ENCODE data around the gene FBXO4. TPM values are rescaled to one million over a fixed set of nuclear protein-coding genes. Genes with fewer than 3 reads are reported as not detected.
"Not testable (repeated sequence)": the region's sequence is repeated elsewhere in the genome, so short reads cannot be mapped to it uniquely, and the experiment has no call there.

Gene FBXO4
- total and polyA plus RNA-seq, 12 donors, result 8.7 to 17.3 (median 13.7) TPM

DNA sequence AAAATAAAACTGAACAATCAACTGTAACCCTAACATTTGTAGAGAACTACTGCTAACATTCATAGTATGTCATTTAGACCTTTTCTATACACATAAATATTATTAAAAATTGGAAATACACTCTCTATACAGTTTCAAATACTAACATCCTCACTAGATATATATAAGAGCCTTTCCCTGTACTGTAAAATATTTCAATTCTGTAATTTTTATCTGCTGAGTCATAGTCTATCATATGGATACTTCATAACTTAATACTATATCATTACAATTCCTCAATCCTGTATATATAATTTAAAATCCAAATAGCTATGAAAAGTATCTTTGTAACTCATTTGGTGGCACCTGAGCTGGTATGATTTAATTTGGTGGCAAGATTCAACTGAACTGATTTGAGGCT is 55.8 kb downstream of the FBXO4 start:
- Histone ChIP-seq H3K27me3 (no peaks in the 10 kb centered on the region), H3K4me1 (replicated peaks in 1 of 2) (no peaks in the 10 kb centered on the region), H3K9me3 (replicated peaks in 1 of 3) (no peaks in the 10 kb centered on the region), H3K36me3 (replicated peaks in 1 of 2) (no peaks in the 10 kb centered on the region), H3K4me3 (no peak overlapping the region), H3K27ac (no peak overlapping the region)
- DNase-seq, result no peak
- intact Hi-C loops (cut with DNase I), result no loop called here
- TF ChIP-seq POLR2A (IDR thresholded peaks at IDR 0.05) (no peak), CTCF (IDR thresholded peaks at IDR 0.05) (no peak)

DNA sequence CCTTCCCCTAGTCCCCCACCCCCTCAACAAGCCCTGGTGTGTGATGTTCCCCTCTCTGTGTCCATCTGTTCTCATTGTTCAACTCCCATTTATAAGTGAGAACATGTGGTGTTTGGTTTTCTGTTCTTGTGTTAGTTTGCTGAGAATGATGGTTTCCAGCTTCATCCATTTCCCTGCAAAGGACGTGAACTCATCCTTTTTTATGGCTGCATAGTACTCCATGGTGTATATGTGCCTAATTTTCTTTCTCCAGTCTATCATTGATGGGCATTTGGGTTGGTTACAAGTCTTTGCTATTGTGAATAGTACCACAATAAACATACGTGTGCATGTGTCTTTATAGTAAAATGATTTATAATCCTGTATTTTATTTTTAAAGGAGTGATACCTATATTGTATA is 57.8 kb downstream of the FBXO4 start:
- 72 to 85% (median 80%) methylated on average over 2 of the region's 2 CpGs for WGBS, 4 donors
- H3K9me3 ChIP-seq (replicated peaks in 1 of 3); DNase-seq; H3K36me3 ChIP-seq (replicated peaks in 1 of 2); H3K4me1 ChIP-seq (replicated peaks in 1 of 2); H3K4me3 ChIP-seq; H3K27ac ChIP-seq; intact Hi-C loops (cut with DNase I); H3K27me3 ChIP-seq: not testable (repeated sequence)

DNA sequence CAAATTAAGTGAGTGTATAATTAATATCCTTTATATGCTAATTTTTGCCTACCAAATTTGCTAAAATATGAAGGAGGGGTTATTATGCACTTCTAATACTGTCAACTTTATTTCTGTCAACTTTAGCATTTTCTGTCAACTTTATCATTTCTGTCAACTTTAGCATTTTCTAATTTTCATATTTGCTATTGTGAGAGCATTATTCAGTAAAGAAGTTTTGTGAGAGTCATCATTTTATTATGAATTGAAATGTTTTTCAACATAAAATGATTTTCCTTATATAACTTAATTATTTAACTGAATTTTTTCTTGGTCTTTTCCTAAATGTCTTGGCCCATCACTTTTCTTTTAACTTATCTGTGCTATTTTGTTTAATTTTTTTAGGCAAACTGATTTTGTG is 58.2 kb downstream of the FBXO4 start:
- H3K4me3 ChIP-seq, result no peak overlapping the region
- no peak for DNase-seq
- no peaks in the 10 kb centered on the region for H3K4me1 ChIP-seq (replicated peaks in 1 of 2)
- H3K9me3 ChIP-seq (replicated peaks in 1 of 3), result no peaks in the 10 kb centered on the region
- H3K27me3 ChIP-seq, result no peaks in the 10 kb centered on the region
- intact Hi-C loops (cut with DNase I), result no loop called here
- no peaks in the 10 kb centered on the region for H3K36me3 ChIP-seq (replicated peaks in 1 of 2)
- no peak for TF ChIP-seq CTCF (IDR thresholded peaks at IDR 0.05)
- no peak for TF ChIP-seq POLR2A (IDR thresholded peaks at IDR 0.05)
- H3K27ac ChIP-seq, result no peak overlapping the region

- no peaks in the 10 kb centered on the region for H3K9me3 ChIP-seq (replicated peaks in 1 of 3)
- no peaks in the 10 kb centered on the region for H3K36me3 ChIP-seq (replicated peaks in 1 of 2)
- intact Hi-C loops (cut with DNase I), result no loop called here
- no peaks in the 10 kb centered on the region for H3K27me3 ChIP-seq
- H3K4me1 ChIP-seq (replicated peaks in 1 of 2), result no peaks in the 10 kb centered on the region
- H3K4me3 ChIP-seq, result no peak overlapping the region
- TF ChIP-seq CTCF (IDR thresholded peaks at IDR 0.05) (no peak), POLR2A (IDR thresholded peaks at IDR 0.05) (no peak)
- no peak overlapping the region for H3K27ac ChIP-seq
- 61 to 73% (median 65%) methylated on average over 3 of the region's 3 CpGs for WGBS, 4 donors
- no peak for DNase-seq
These were observed 61.0 kb downstream of the FBXO4 start for GRCh38 chr5:41985945-41986695.

Small RNA genes lying within 50 kb of the gene (small RNA-seq; reads per million reads assigned to genes)
- gene RF00019, result 0 reads per million in 2 donors

Other genes with a start within 250 kb of the FBXO4 start
- gene OXCT1, start 54.9 kb upstream of the FBXO4 start, total RNA-seq, result 10 to 100 TPM in 7 of 9 donors, 1 to 10 TPM in 2; 9.0 to 27.9 (median 12.7) TPM
- gene OXCT1, start 54.9 kb upstream of the FBXO4 start, polyA plus RNA-seq, result 10 to 100 TPM in 1 of 3 donors, 1 to 10 TPM in 2; 3.3 to 31.9 (median 7.0) TPM
- gene RIMOC1, start 20.9 kb upstream of the FBXO4 start, total RNA-seq, result 10 to 100 TPM in 8 of 9 donors, 1 to 10 TPM in 1; 9.9 to 33.3 (median 17.8) TPM
- 10 to 100 TPM in 1 of 3 donors, 1 to 10 TPM in 2; 4.2 to 22.2 (median 4.7) TPM for gene RIMOC1, start 20.9 kb upstream of the FBXO4 start, polyA plus RNA-seq